ENCODE data around the gene ING3.
"Not testable (repeated sequence)": the region's sequence is repeated elsewhere in the genome, so short reads cannot be mapped to it uniquely, and the experiment has no call there.

The ING3 gene

DNA sequence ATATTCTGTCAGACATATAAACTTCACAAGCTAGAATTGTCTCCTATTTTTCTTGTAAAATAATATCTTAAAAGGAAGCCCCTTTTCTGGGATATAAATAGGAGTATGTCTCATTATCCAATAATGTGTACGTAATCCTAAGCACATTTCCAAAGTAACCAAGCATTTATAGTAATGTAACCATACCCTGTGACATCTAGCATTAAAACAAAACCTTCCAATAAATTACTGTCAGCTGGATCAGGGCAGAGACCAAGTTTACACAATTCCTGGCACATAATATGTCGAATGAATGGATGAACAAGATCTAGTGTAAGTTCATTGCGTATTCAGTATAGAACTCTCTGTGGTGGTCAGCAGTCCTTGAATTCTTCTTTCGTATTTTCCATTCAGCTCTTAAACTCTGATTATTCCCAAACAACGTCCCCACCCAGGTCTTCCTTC is 52.2 kb downstream of the ING3 start:
- no peak for DNase-seq (ENCODE audit: low read depth)

GRCh38 chr7:121003986-121004685 is 53.6 kb downstream of the ING3 start:
- no peak for DNase-seq (ENCODE audit: low read depth)

- DNase-seq (ENCODE audit: low read depth), result not testable (repeated sequence)
Observed at GRCh38 chr7:121005058-121005457, 54.5 kb downstream of the ING3 start.

GRCh38 chr7:121005996-121006584 is 55.5 kb downstream of the ING3 start:
- DNase-seq (ENCODE audit: low read depth), result no peak

DNA sequence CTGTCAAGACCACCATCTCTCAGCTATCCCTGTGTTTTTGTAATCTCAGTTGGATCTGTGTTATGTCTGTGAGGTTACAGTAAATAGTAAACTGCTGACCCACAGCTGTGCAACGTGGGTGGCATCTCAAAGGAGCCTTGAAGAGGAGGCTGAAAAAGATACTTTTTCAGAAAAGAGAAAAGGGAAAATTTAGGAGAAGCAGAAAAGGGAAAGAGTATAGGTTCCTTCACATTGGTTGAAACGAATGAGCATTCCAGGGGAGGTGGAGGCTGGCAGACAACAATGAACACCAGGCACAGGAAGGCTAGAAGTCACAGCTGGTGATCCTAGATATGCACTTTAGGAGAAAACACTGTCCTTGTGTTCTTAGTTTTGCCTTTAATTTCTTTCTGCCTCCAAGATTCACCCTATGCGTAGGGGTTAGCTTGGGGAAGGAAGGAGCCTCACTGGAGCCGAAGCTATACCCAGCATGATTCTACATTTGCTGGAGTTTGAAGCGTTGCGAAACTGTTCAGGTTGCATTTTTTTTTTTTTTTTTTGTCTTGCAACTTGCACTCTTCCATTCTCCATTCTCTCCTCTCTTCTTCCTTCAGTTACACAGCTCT is 56.2 kb downstream of the ING3 start:
- DNase-seq (ENCODE audit: low read depth), result no peak

DNA sequence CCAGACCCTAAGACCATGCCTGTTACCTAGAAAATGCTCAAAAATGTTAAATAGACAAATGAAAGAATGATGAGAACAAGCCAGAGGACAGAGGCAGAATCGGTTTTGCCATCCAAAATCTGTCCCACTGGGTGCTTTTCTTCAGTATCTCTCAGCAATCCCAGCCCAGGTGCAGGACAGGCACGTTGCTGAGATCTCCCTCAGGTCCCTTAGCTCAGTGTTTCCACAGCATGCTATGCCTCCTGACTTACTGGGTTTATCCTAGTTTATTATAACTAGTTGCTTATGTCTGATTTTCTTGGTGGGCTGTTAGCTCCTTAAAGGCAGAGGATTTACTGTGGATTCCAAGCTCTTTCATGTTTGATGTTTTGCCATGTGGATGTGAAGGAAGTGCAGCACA is 58.2 kb downstream of the ING3 start:
- no peak for DNase-seq (ENCODE audit: low read depth)

GRCh38 chr7:121011401-121011800 is 60.8 kb downstream of the ING3 start:
- DNase-seq (ENCODE audit: low read depth), result no peak

DNA sequence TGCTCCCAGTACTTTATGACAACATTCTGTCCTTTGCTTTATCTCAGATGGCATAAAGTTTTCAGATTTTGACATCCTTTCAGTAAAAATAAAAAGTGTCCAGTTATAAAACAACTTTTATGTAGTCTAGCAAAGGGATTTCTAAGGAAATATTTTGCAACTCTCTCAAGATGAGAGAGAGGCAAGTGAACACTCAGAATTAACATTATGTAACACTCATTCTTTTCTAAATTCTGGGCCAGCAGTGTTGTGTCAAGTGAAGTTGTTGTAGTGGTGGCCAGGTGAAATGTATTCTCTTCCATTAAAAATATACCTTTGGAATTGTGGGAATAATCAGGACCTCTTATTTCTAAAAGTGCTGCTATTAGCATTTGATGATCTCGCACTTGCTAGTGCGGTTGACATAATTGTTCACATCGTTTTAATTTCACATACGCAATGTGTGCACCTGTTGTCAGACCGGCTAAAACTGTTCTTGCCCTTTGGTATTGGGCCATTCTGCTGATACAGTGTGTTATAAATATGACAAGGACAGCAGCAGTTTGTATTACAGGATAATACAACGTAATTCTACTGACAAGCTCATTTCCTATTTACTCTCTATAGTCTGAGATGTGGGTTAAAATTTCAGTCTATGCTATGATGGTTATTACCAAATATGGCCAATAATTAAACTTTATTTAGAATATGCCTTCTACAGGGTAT is 61.7 kb downstream of the ING3 start:
- no peak for DNase-seq (ENCODE audit: low read depth)

DNA sequence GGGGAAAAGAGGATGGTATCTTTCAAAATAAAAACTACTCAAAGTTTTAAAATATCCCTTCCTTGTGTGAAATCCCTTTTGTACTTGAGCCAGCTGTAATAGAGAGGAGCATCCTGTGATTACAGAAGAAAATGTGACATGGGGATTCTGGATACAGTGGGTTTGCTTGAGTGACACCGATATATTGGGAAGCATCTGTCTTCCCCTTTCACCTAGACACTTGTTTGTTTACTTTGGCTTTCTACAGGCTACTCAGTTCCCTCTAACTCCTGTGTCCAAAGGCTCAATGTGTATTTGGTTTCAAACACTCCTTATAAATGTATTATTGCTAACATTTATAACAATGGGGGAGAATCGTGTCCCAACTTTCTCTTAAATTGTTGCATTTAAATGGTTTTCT is 62.3 kb downstream of the ING3 start:
- no peak for DNase-seq (ENCODE audit: low read depth)

- no peak for DNase-seq (ENCODE audit: low read depth)
Observed at GRCh38 chr7:121015560-121015959, 65.0 kb downstream of the ING3 start.

GRCh38 chr7:121016966-121017365 is 66.4 kb downstream of the ING3 start:
- DNase-seq (ENCODE audit: low read depth), result no peak

GRCh38 chr7:121017586-121017985 is 67.0 kb downstream of the ING3 start:
- no peak for DNase-seq (ENCODE audit: low read depth)

DNA sequence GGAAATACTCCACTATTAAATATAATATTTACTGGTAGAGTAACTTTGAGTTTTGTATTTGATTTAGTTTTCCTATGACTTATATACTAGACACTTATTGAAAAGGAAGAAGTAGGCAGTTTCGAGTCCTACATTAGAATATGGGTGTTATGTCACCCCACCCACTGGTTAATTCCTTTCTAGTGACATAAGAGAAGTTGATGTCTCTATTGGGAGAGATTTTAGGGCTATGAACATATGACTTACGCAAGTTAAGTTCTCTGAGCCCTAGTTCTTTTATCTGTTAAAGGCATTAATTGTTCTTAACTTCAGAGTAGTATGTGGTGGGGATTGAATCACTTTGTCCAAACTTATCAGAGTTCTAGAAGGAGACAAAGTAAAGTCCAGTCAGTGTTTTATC is 68.4 kb downstream of the ING3 start:
- DNase-seq (ENCODE audit: low read depth), result no peak

GRCh38 chr7:121020249-121020988 is 69.8 kb downstream of the ING3 start:
- no peak for DNase-seq (ENCODE audit: low read depth)

DNA sequence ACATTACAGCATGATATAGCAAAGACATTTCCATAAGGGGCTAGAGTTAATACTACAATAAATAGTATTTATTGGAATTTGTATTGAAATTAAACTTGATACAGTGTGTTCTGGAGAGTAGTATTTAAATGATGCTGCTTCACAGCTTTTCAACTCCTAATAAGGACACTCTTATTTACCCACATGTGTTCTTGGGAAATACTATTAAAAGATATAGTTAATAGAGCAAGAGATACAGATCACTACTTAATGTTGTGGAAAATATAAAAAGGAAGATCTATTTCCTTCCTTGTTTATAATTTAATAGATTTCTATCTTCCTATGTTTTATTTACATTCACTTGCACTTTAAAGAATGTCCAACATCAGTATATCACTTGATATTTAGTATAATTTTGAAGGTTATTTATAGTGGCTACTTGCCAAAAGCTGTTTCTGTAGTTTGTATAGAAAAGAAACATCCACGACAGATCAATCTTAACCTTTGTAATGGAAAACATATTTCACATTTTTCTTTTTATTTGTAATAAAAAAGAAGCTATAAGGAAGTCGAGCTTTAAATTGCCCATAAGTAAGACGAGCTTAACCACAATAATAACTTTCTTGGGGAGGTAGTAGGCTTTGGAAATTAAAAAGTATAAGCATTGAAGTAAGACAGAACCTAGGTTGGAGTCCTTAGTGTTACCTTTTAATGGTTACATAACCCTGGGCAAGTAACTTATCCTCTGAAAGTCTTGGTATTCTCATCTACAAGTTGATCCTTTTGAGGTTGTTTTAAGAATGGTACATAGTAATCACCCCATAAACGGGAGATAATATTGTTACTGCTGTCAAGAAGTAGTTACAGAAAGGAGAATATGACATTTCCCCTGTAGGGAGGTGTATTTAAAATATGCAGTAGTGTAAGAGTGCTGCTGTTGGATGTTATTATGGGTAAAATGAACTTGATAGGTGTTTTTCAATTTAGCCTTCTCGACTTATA is 70.7 kb downstream of the ING3 start:
- DNase-seq (ENCODE audit: low read depth), result no peak

- no peak for DNase-seq (ENCODE audit: low read depth)
Observed at GRCh38 chr7:121023194-121023593, 72.6 kb downstream of the ING3 start.

GRCh38 chr7:121023683-121024511 is 73.3 kb downstream of the ING3 start:
- DNase-seq (ENCODE audit: low read depth), result no peak

DNA sequence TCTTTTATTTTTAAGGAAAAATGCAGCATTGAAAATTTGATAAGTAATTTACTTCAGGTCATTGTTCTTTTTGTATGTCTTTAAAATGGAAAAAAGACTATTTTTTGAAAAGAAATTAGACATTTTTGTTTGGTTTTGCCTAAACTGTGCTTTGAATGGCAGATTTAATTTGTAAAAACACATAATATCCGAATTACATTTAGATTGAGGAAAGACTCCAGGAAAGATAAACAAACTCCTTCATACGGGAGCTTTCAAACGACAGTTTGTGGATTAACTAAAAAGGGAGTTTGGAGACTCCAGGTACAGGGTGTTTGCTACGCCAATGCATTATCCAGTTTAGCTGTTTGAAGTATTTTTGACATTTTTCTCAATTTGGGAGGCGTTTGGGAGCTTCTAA is 74.0 kb downstream of the ING3 start:
- DNase-seq (ENCODE audit: low read depth), result no peak

DNA sequence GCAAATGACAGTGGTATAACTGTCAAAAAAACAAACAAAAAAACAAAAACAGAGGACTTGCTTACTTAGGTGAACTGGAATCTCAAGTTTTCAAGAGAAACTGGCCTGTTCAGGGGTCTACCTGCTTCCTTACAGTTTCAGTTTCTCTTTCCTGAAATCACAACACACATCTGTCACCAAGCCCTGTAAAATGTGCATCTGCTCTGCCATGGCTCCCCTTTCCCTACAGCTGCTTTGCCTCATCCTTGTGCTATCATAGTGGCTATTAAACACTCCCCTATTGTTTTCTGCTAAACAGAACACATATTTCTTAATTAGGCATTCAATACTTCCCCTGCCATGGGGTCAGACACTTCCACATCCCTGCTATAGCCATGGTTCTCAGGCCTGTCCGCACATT is 75.6 kb downstream of the ING3 start:
- no peak for DNase-seq (ENCODE audit: low read depth)

DNA sequence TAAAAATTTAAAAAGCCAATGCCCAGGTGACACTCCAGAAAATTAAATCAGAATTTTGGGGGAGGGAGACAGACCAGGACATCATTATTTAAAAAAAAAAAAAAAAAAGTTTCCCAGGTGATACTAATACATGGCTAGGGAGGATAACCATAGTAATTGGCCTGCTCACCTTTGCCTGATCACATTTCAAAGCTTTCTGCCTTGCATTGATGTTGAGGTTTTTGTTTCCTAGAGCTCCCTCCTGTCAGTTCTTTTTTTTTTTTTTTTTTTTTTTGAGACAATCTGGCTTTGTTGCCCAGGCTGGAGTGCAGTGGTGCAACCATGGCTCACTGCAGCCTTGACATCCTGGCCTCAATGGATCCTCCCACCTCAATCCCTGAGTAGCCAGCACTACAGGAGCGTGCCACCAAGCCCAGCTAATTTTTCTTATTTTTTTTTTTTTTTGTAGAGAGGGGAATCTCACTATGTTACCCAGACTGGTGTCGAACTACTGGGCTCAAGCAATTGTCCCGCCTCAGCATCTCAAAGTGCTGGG is 76.1 kb downstream of the ING3 start:
- no peak for DNase-seq (ENCODE audit: low read depth)
